H9 (cell line): ENCODE data around the gene ILDR2. TPM values are rescaled to one million over a fixed set of nuclear protein-coding genes. Genes with fewer than 3 reads are reported as not detected.

ENCODE experiments used
- DNase-seq: peaks from one replicate; pipeline ENCODE4 v3.0.0-alpha.2; 2017
- H2AFZ ChIP-seq: one replicate; pipeline ENCODE4 v1.6.1; 2013; ENCODE audit warnings: mild to moderate bottlenecking, low read length, control low read depth, moderate library complexity
- H2AK5ac ChIP-seq: 2 replicates; pipeline ENCODE4 v1.6.1; 2013; ENCODE audit warnings: low read length, control low read depth, mixed read lengths; ENCODE audit not compliant: insufficient read length
- H2BK120ac ChIP-seq: one replicate; pipeline ENCODE4 v1.6.1; 2013; ENCODE audit warnings: low read depth, mild to moderate bottlenecking, low read length, control low read depth, inconsistent platforms; ENCODE audit not compliant: poor library complexity, severe bottlenecking
- H2BK12ac ChIP-seq: 2 replicates; pipeline ENCODE4 v1.6.1; 2013; ENCODE audit warnings: low read length, control low read depth, mixed read lengths, low read depth; ENCODE audit not compliant: insufficient read length
- H2BK15ac ChIP-seq: 2 replicates; pipeline ENCODE4 v1.6.1; 2013; ENCODE audit warnings: low read depth, low read length, control low read depth
- H2BK20ac ChIP-seq: one replicate; pipeline ENCODE4 v1.6.1; 2013; ENCODE audit warnings: low read depth, mild to moderate bottlenecking, low read length, control low read depth, inconsistent platforms; ENCODE audit not compliant: poor library complexity, severe bottlenecking
- H2BK5ac ChIP-seq: 2 replicates; pipeline ENCODE4 v1.6.1; 2013; ENCODE audit warnings: low read length, control low read depth, mixed read lengths; ENCODE audit not compliant: insufficient read length
- H3K14ac ChIP-seq: 2 replicates; pipeline ENCODE4 v1.6.1; 2013; ENCODE audit warnings: low read length, control low read depth; ENCODE audit not compliant: insufficient read depth
- H3K18ac ChIP-seq: 2 replicates; pipeline ENCODE4 v1.6.1; 2013; ENCODE audit warnings: low read depth, mild to moderate bottlenecking, mixed read lengths, low read length, control low read depth; ENCODE audit not compliant: insufficient read length
- H3K23ac ChIP-seq: 2 replicates; pipeline ENCODE4 v1.6.1; 2013; ENCODE audit warnings: low read length, control low read depth, mixed read lengths, low read depth; ENCODE audit not compliant: insufficient read length
- H3K23me2 ChIP-seq: 2 replicates; pipeline ENCODE4 v1.6.1; 2013; ENCODE audit warnings: low read depth, mild to moderate bottlenecking, mixed read lengths, low read length, control low read depth; ENCODE audit not compliant: insufficient read length, poor library complexity, severe bottlenecking
- H3K27ac ChIP-seq: 2 replicates; pipeline ENCODE4 v1.5.1; 2013; ENCODE audit warnings: low read length, control low read depth, mixed read lengths, low read depth; ENCODE audit not compliant: insufficient read length
- H3K27me3 ChIP-seq: 2 replicates; pipeline ENCODE4 v1.6.1; 2013; ENCODE audit warnings: low read length, control low read depth, inconsistent platforms; ENCODE audit not compliant: insufficient read depth
- H3K4ac ChIP-seq: 2 replicates; pipeline ENCODE4 v1.6.1; 2013; ENCODE audit warnings: low read depth, mild to moderate bottlenecking, control low read depth, inconsistent platforms, low read length, moderate library complexity
- H3K4me1 ChIP-seq: 2 replicates; pipeline ENCODE4 v1.6.1; 2013; ENCODE audit warnings: low read length, control low read depth, inconsistent platforms; ENCODE audit not compliant: insufficient read depth
- H3K4me2 ChIP-seq: 2 replicates; pipeline ENCODE4 v1.6.1; 2013; ENCODE audit warnings: low read length, control low read depth, mixed read lengths; ENCODE audit not compliant: insufficient read length, insufficient read depth
- H3K56ac ChIP-seq: 2 replicates; pipeline ENCODE4 v1.6.1; 2013; ENCODE audit warnings: low read depth, mild to moderate bottlenecking, mixed read lengths, low read length, control low read depth; ENCODE audit not compliant: insufficient read length
- H3K79me1 ChIP-seq: 2 replicates; pipeline ENCODE4 v1.6.1; 2013; ENCODE audit warnings: low read depth, mild to moderate bottlenecking, moderate library complexity, low read length, control low read depth, inconsistent platforms; ENCODE audit not compliant: insufficient read depth, poor library complexity, severe bottlenecking
- H3K79me2 ChIP-seq: 2 replicates; pipeline ENCODE4 v1.6.1; 2013; ENCODE audit warnings: low read length, control low read depth, inconsistent platforms; ENCODE audit not compliant: insufficient read depth
- H3K9ac ChIP-seq: 2 replicates; pipeline ENCODE4 v1.6.1; 2013; ENCODE audit warnings: low read length, control low read depth, mixed read lengths; ENCODE audit not compliant: insufficient read length; ENCODE audit errors: extremely low read depth
- H3K9me3 ChIP-seq: one replicate; pipeline ENCODE4 v1.6.1; 2013; ENCODE audit warnings: low read depth, low read length, inconsistent platforms; ENCODE audit not compliant: control insufficient read depth
- H3T11ph ChIP-seq: one replicate; pipeline ENCODE4 v1.6.1; 2013; ENCODE audit warnings: mild to moderate bottlenecking, low read length, control low read depth, inconsistent platforms
- H4K20me1 ChIP-seq: one replicate; pipeline ENCODE4 v1.6.1; 2013; ENCODE audit not compliant: control insufficient read depth, insufficient read length, insufficient read depth
- H4K5ac ChIP-seq: 2 replicates; pipeline ENCODE4 v1.6.1; 2013; ENCODE audit warnings: low read depth, mild to moderate bottlenecking, mixed read lengths, low read length, control low read depth; ENCODE audit not compliant: insufficient read length
- H4K8ac ChIP-seq: replicated peaks from 2 replicates; pipeline ENCODE4 v1.6.1; 2013; ENCODE audit warnings: low read length, control low read depth, mixed read lengths, low read depth; ENCODE audit not compliant: insufficient read length
- H4K91ac ChIP-seq: 2 replicates; pipeline ENCODE4 v1.6.1; 2013; ENCODE audit warnings: low read depth, mild to moderate bottlenecking, moderate library complexity, mixed read lengths, low read length, control low read depth; ENCODE audit not compliant: insufficient read length
- H3K27ac Mint-ChIP-seq, 3 experiments: 2 replicates in 2 of 3; 3 replicates in 1 of 3; pipeline ENCODE4 v1.8.0; 2020 to 2021; ENCODE audit warnings: mixed read lengths in 3 of 3, mild to moderate bottlenecking in 1 of 3, moderate library complexity in 1 of 3
- H3K27me3 Mint-ChIP-seq: 2 replicates; pipeline ENCODE4 v1.8.0; 2021; ENCODE audit warnings: low read depth, mild to moderate bottlenecking, moderate library complexity, mixed read lengths
- H3K36me3 Mint-ChIP-seq, 3 experiments: 2 replicates in 2 of 3; 3 replicates in 1 of 3; pipeline ENCODE4 v1.8.0; 2020 to 2021; ENCODE audit warnings: low read depth in 3 of 3, mixed read lengths in 3 of 3; ENCODE audit not compliant: insufficient read depth in 1 of 3
- H3K4me1 Mint-ChIP-seq, 2 experiments: 2 replicates each; pipeline ENCODE4 v1.8.0; 2020; ENCODE audit warnings: mixed read lengths in 2 of 2
- H3K4me3 Mint-ChIP-seq, 2 experiments: 2 replicates in 1 of 2; 3 replicates in 1 of 2; pipeline ENCODE4 v1.8.0; 2020 to 2021; ENCODE audit warnings: mild to moderate bottlenecking in 2 of 2, mixed read lengths in 2 of 2, moderate library complexity in 1 of 2
- H3K9me3 Mint-ChIP-seq, 2 experiments: 2 replicates in 1 of 2; 3 replicates in 1 of 2; pipeline ENCODE4 v1.8.0; 2020; ENCODE audit warnings: mild to moderate bottlenecking in 2 of 2, mixed read lengths in 2 of 2, moderate library complexity in 1 of 2
- WGBS: extraction: QIAGEN DNeasy Blood & Tissue Kit; methylation state at CpG from one replicate; pipeline ENCODE4 v1.1.7; 2013; ENCODE audit warnings: missing lambda C conversion rate, low lambda C conversion rate, mixed read lengths; ENCODE audit not compliant: insufficient read length; ENCODE audit errors: extremely low coverage; 5-methylcytosine and 5-hydroxymethylcytosine counted together
- total RNA-seq: library from RNA; stranded (reverse); gene quantifications from 2 replicates; pipeline ENCODE4 v1.2.1, GENCODE V29; 2021
- TF ChIP-seq, protein P1 (sequence below): fragments of 200-600 bp; sonication (generic); conservative IDR thresholded peaks from 3 replicates; pipeline ENCODE4 v1.8.0; 2021; ENCODE audit warnings: antibody characterized with exemption, mild to moderate bottlenecking

Gene ILDR2
- total RNA-seq, 1 experiment from 2014 or later, result 1.1 TPM

DNA sequence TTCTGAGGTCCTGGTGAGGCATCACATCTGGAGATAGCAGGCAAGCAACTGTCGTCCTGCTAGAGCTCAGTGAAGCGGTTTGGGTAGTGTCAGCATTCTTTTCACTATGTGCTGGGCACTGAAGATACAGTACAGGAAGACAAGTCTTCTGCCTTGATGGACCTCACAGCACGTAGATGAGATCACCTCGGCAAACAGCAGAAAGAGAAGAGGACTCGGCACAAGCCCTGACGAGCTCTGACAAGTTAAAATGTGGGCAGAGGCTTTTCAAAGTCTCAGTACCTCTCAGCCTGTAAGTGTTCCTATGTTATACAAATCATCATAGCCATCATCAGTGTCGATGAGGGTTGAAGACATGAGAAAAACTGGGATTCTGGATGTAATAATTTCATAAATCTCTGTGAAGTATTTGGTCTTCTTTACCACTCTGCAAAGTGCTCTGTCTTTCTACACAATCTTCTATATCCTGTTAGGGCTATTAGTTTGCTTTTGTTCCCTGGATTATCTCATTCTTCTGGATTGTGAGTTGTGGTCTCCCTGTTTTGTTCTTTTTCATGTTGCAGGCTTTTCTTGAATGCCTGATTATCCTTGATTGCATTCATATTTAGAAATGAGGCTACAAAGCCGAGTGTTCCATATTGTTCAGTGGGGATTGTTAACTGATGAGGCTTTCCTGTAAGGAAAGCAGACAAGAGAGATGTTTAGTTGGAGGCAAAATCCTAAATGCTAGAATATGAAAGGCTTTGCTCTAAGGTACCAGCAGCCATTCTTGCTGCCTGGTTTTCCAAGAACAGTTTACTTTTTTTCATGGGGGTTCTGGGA lies 38.0 kb upstream of the ILDR2 start:
- H3K27ac Mint-ChIP-seq, result no peak overlapping the region
- DNase-seq, result no peak
- no peak overlapping the region for H3K4me3 Mint-ChIP-seq
- Histone ChIP-seq H3K23me2 (no peaks in the 10 kb centered on the region), H3K4ac (no peak overlapping the region), H4K91ac (no peak overlapping the region), H3T11ph (no peak overlapping the region), H3K9ac (no peak overlapping the region), H2BK12ac (no peak overlapping the region), H4K20me1 (no peaks in the 10 kb centered on the region), H2BK20ac (no peak overlapping the region), H2AK5ac (no peak overlapping the region), H3K79me2 (no peaks in the 10 kb centered on the region), H3K27ac (no peak overlapping the region), H3K4me2 (no peak overlapping the region), H3K27me3 (no peaks in the 10 kb centered on the region), H2BK5ac (no peak overlapping the region), H2BK120ac (no peak overlapping the region), H3K18ac (no peak overlapping the region), H3K23ac (no peak overlapping the region), H3K4me1 (no peaks in the 10 kb centered on the region), H3K14ac (no peak overlapping the region), H4K8ac (no peak overlapping the region), H3K56ac (no peak overlapping the region), H2BK15ac (no peak overlapping the region), H3K9me3 (no peaks in the 10 kb centered on the region), H3K79me1 (no peaks in the 10 kb centered on the region), H2AFZ (no peak overlapping the region), H4K5ac (no peak overlapping the region)
- TF ChIP-seq, protein P1, sequence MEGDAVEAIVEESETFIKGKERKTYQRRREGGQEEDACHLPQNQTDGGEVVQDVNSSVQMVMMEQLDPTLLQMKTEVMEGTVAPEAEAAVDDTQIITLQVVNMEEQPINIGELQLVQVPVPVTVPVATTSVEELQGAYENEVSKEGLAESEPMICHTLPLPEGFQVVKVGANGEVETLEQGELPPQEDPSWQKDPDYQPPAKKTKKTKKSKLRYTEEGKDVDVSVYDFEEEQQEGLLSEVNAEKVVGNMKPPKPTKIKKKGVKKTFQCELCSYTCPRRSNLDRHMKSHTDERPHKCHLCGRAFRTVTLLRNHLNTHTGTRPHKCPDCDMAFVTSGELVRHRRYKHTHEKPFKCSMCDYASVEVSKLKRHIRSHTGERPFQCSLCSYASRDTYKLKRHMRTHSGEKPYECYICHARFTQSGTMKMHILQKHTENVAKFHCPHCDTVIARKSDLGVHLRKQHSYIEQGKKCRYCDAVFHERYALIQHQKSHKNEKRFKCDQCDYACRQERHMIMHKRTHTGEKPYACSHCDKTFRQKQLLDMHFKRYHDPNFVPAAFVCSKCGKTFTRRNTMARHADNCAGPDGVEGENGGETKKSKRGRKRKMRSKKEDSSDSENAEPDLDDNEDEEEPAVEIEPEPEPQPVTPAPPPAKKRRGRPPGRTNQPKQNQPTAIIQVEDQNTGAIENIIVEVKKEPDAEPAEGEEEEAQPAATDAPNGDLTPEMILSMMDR, result no peak
- no CpG with 5 or more reads among the region's 8 CpGs for WGBS
- H3K36me3 Mint-ChIP-seq, result no peaks in the 10 kb centered on the region
- no peaks in the 10 kb centered on the region; the same call in 1 of the 2 replicates for H3K27me3 Mint-ChIP-seq
- peaks cover 6 to 12% of the 10 kb centered on the region in 2 experiments; a peak in 3 of 4 replicates for H3K4me1 Mint-ChIP-seq
- no peaks in the 10 kb centered on the region for H3K9me3 Mint-ChIP-seq
